Astrocyte (in vitro differentiated cells and primary cell): Measurements from ENCODE around the gene RPLP2.

ENCODE experiments used
- EZH2 ChIP-seq: IDR thresholded peaks from 2 replicates; pipeline ENCODE4 v1.6.1; 2012; ENCODE audit warnings: mild to moderate bottlenecking, low read length, inconsistent platforms; ENCODE audit not compliant: insufficient read depth
- TF ChIP-seq, protein P1 (sequence below): IDR thresholded peaks from 2 replicates; pipeline ENCODE4 v1.5.1; 2011; ENCODE audit warnings: low read depth, mild to moderate bottlenecking, inconsistent platforms, low read length, moderate library complexity; ENCODE audit not compliant: insufficient read depth

DNA sequence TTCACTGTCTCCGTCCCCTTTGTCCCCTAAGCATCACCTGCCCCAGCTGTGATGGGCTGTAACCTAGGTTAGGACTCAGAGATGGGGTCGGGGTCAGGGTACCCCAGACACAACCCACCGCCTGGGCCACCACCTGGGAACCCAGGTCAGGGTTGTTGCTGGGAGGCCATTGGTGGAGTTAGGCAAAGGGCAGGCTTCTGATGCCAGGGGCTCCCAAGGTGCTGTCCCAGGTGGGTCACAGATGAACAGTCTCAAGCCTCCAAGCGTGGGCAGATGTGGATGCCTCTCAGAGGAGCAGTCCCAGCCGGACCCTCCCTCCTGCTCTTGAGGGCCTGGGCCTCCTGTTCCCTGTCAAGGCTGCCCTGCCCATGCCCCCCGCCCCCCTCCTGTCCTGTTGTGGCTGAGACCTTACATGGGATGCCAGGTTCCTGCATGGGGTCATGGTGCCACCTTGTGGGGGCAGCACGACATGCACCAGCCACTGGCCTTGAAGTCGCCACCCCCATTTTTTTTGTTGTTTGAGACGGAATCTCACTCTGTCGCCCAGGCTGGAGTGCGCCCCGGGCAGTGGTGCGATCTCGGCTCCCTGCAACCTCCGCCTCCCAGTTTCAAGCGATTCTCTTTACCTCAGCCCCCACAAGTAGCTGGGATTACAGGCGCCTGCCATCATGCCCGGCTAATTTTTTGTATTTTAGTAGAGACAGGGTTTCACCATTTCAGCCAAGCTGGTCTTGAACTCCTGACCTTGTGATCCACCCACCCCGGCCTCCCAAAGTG is 44.6 kb upstream of the RPLP2 start:
- TF ChIP-seq, protein P1, sequence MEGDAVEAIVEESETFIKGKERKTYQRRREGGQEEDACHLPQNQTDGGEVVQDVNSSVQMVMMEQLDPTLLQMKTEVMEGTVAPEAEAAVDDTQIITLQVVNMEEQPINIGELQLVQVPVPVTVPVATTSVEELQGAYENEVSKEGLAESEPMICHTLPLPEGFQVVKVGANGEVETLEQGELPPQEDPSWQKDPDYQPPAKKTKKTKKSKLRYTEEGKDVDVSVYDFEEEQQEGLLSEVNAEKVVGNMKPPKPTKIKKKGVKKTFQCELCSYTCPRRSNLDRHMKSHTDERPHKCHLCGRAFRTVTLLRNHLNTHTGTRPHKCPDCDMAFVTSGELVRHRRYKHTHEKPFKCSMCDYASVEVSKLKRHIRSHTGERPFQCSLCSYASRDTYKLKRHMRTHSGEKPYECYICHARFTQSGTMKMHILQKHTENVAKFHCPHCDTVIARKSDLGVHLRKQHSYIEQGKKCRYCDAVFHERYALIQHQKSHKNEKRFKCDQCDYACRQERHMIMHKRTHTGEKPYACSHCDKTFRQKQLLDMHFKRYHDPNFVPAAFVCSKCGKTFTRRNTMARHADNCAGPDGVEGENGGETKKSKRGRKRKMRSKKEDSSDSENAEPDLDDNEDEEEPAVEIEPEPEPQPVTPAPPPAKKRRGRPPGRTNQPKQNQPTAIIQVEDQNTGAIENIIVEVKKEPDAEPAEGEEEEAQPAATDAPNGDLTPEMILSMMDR = peak; percentile 17
- no peak for TF ChIP-seq EZH2
